Measurements from ENCODE around the gene C1orf167. TPM values are rescaled to one million over a fixed set of nuclear protein-coding genes. Genes with fewer than 3 reads are reported as not detected.

C1orf167 gene
- total and polyA plus RNA-seq, 2 donors (not counting 1 experiment from before 2014, with no cell fraction given): not detected

GRCh38 chr1:11797525-11798216, 35.7 kb downstream of the C1orf167 start:
- Histone ChIP-seq H3K9ac (ENCODE audit: low read length) (no peak overlapping the region), H3K4me1 (ENCODE audit: control insufficient read depth in 2 of 2, insufficient read depth in 2 of 2, low read length in 2 of 2) (peaks cover 9 to 13% of the 10 kb centered on the region in 2 donors), H3K9me3 (ENCODE audit: control extremely low read depth in 1 of 3, control insufficient read depth in 2 of 3, insufficient read depth in 1 of 3, low read length in 2 of 3) (no peaks in the 10 kb centered on the region), H4K20me1 (ENCODE audit: control insufficient read depth, insufficient read depth, low read length, poor library complexity, severe bottlenecking) (peaks cover 43% of the 10 kb centered on the region), H3K27ac (ENCODE audit: low read length in 2 of 2) (no peak overlapping the region), H3K36me3 (replicated peaks in 1 of 2; ENCODE audit: control extremely low read depth in 1 of 2, control insufficient read depth in 1 of 2, extremely low read depth in 1 of 2, insufficient read depth in 2 of 2, low read length in 1 of 2) (peaks cover 0 to 69% of the 10 kb centered on the region in 2 experiments), H3K27me3 (replicated peaks in 1 of 4; ENCODE audit: control extremely low read depth in 1 of 4, control insufficient read depth in 3 of 4, insufficient read depth in 4 of 4, low read length in 3 of 4) (no peaks in the 10 kb centered on the region), H3K4me2 (replicated peaks; ENCODE audit: low read depth, low read length, poor library complexity, severe bottlenecking) (no peak overlapping the region), H3K79me2 (ENCODE audit: control insufficient read depth, insufficient read depth, low read length) (peaks cover 47% of the 10 kb centered on the region), H3K4me3 (ENCODE audit: control extremely low read depth in 1 of 5, extremely low read depth in 1 of 5, insufficient read depth in 1 of 5, low read depth in 2 of 5, low read length in 4 of 5) (no peak overlapping the region), H2AFZ (ENCODE audit: insufficient read depth, low read depth, low read length, poor library complexity, severe bottlenecking) (no peak overlapping the region)
- Mint-ChIP-seq H3K4me3 (no peak overlapping the region), H3K27ac (no peak overlapping the region), H3K27me3 (no peaks in the 10 kb centered on the region), H3K4me1 (peaks cover 13% of the 10 kb centered on the region), H3K9me3 (ENCODE audit: insufficient read depth) (no peaks in the 10 kb centered on the region)
- TF ChIP-seq CTCF (IDR thresholded peaks at IDR 0.05): no peak
- TF ChIP-seq EZH2 (IDR thresholded peaks at IDR 0.05; ENCODE audit: borderline replicate concordance, insufficient read depth, low read depth, low read length, poor library complexity, severe bottlenecking): no peak
- ChIA-PET POLR2A (no interaction called here), CTCF (interaction anchor here (0.6 to 2.2 kb wide), 4 partner anchors 10 to 41 kb away, joined by 3 to 8 read pairs (median 4); no protein-coding TSS in a partner anchor)
- 84% methylated on average over 2 of the region's 6 CpGs for WGBS (ENCODE audit: insufficient coverage)
- no peak for DNase-seq
- no peak for ATAC-seq (ENCODE audit: low read depth)
- intact Hi-C loops (cut with micrococcal nuclease): no loop called here

GRCh38 chr1:11799099-11799498, 37.1 kb downstream of the C1orf167 start:
- CTCF ChIA-PET: interaction anchor here (1.6 to 2.2 kb wide), 2 partner anchors 12 to 39 kb away, joined by 4 to 8 read pairs; no protein-coding TSS in a partner anchor
- H3K4me3 Mint-ChIP-seq: no peak overlapping the region

More at GRCh38 chr1:11799099-11799498, 37.1 kb downstream of the C1orf167 start:
- Histone ChIP-seq H4K20me1 (ENCODE audit: control insufficient read depth, insufficient read depth, low read length, poor library complexity, severe bottlenecking) (peaks cover 48% of the 10 kb centered on the region), H3K4me3 (ENCODE audit: control extremely low read depth in 1 of 5, extremely low read depth in 1 of 5, insufficient read depth in 1 of 5, low read depth in 2 of 5, low read length in 4 of 5) (no peak overlapping the region), H3K9me3 (ENCODE audit: control extremely low read depth in 1 of 3, control insufficient read depth in 2 of 3, insufficient read depth in 1 of 3, low read length in 2 of 3) (no peaks in the 10 kb centered on the region), H3K9ac (ENCODE audit: low read length) (no peak overlapping the region), H3K27ac (ENCODE audit: low read length in 2 of 2) (no peak overlapping the region), H3K4me2 (replicated peaks; ENCODE audit: low read depth, low read length, poor library complexity, severe bottlenecking) (no peak overlapping the region), H3K4me1 (ENCODE audit: control insufficient read depth in 2 of 2, insufficient read depth in 2 of 2, low read length in 2 of 2) (peaks cover 21 to 27% of the 10 kb centered on the region in 2 donors), H3K79me2 (ENCODE audit: control insufficient read depth, insufficient read depth, low read length) (peaks cover 61% of the 10 kb centered on the region), H3K27me3 (replicated peaks in 1 of 4; ENCODE audit: control extremely low read depth in 1 of 4, control insufficient read depth in 3 of 4, insufficient read depth in 4 of 4, low read length in 3 of 4) (no peaks in the 10 kb centered on the region), H2AFZ (ENCODE audit: insufficient read depth, low read depth, low read length, poor library complexity, severe bottlenecking) (no peak overlapping the region), H3K36me3 (replicated peaks in 1 of 2; ENCODE audit: control extremely low read depth in 1 of 2, control insufficient read depth in 1 of 2, extremely low read depth in 1 of 2, insufficient read depth in 2 of 2, low read length in 1 of 2) (peaks cover 0 to 59% of the 10 kb centered on the region in 2 experiments)
- peaks cover 26% of the 10 kb centered on the region for H3K4me1 Mint-ChIP-seq
- DNase-seq: no peak
- intact Hi-C loops (cut with micrococcal nuclease): no loop called here
- WGBS (ENCODE audit: insufficient coverage): 98% methylated on average over 5 of the region's 5 CpGs
- H3K9me3 Mint-ChIP-seq (ENCODE audit: insufficient read depth): no peaks in the 10 kb centered on the region
- H3K27me3 Mint-ChIP-seq: no peaks in the 10 kb centered on the region
- no peak for ATAC-seq (ENCODE audit: low read depth)
- TF ChIP-seq CTCF (IDR thresholded peaks at IDR 0.05) (no peak), EZH2 (IDR thresholded peaks at IDR 0.05; ENCODE audit: borderline replicate concordance, insufficient read depth, low read depth, low read length, poor library complexity, severe bottlenecking) (no peak)
- POLR2A ChIA-PET: no interaction called here
- no peak overlapping the region for H3K27ac Mint-ChIP-seq
